ENCODE measurements around the gene C17orf100.

The C17orf100 gene

GRCh38 chr17:6651354-6651918 lies at the start of gene C17orf100, which contains the start of gene MED31:
Gene C17orf100, plus strand, starts transcription at chr17:6651762. Its CDS starts 152 bp downstream, at chr17:6651914.
Gene MED31, minus strand, starts transcription at chr17:6651605. Its CDS starts 77 bp downstream, at chr17:6651528.
- DNase-seq: peak; percentile 69

- DNase-seq: no peak
Measured at GRCh38 chr17:6602141-6602540, 49.4 kb upstream of the C17orf100 start.

GRCh38 chr17:6603744-6604325 lies 47.7 kb upstream of the C17orf100 start:
- DNase-seq: no peak

- DNase-seq: no peak
Measured at GRCh38 chr17:6605142-6605541, 46.4 kb upstream of the C17orf100 start.

- DNase-seq: no peak
Measured at GRCh38 chr17:6608321-6608720, 43.2 kb upstream of the C17orf100 start.

- no peak for DNase-seq
Measured at GRCh38 chr17:6610011-6610410, 41.6 kb upstream of the C17orf100 start.

GRCh38 chr17:6611231-6611630 lies 40.3 kb upstream of the C17orf100 start:
- DNase-seq: no peak

- no peak for DNase-seq
Measured at GRCh38 chr17:6623941-6624340, 27.6 kb upstream of the C17orf100 start.

- no peak for DNase-seq
Measured at GRCh38 chr17:6626616-6627015, 24.9 kb upstream of the C17orf100 start.

- no peak for DNase-seq
Measured at GRCh38 chr17:6627019-6627418, 24.5 kb upstream of the C17orf100 start.

- DNase-seq: no peak
Measured at GRCh38 chr17:6630390-6630789, 21.2 kb upstream of the C17orf100 start.

GRCh38 chr17:6632530-6632929 lies 19.0 kb upstream of the C17orf100 start:
- DNase-seq: no peak

- DNase-seq: no peak
Measured at GRCh38 chr17:6633263-6633662, 18.3 kb upstream of the C17orf100 start.

GRCh38 chr17:6636105-6636504 lies 15.5 kb upstream of the C17orf100 start:
- DNase-seq: no peak

- no peak for DNase-seq
Measured at GRCh38 chr17:6636616-6637457, 14.7 kb upstream of the C17orf100 start.

GRCh38 chr17:6637458-6637840 lies 14.1 kb upstream of the C17orf100 start:
- no peak for DNase-seq

- no peak for DNase-seq
Measured at GRCh38 chr17:6638046-6638908, 13.3 kb upstream of the C17orf100 start.

- DNase-seq: no peak
Measured at GRCh38 chr17:6639014-6639585, 12.5 kb upstream of the C17orf100 start.

- DNase-seq: no peak
Measured at GRCh38 chr17:6639586-6640535, 11.7 kb upstream of the C17orf100 start.

GRCh38 chr17:6640536-6641246 lies 10.9 kb upstream of the C17orf100 start, which contains the start of the genes KIAA0753 and TXNDC17:
Gene KIAA0753, minus strand, starts transcription at chr17:6640711. Its CDS starts 5,608 bp downstream, at chr17:6635103.
Gene TXNDC17, plus strand, starts transcription at chr17:6641060. Its CDS starts 23 bp downstream, at chr17:6641083.
- peak; percentile 69 for DNase-seq

Data from NCI-H526 treated with DMSO at 0.1 percent for 48 hours (cell line).